Common myeloid progenitor, CD34-positive (primary cell): Measurements from ENCODE around the gene MELTF.
A peak's percentile ranks its signal among the peaks of the same experiment; 100 is the strongest.

ENCODE experiments used
- CTCF ChIA-PET: fragments of 350-600 bp; sonication (Branson Sonifier 250); formaldehyde crosslinking; loops from one replicate; lab custom pipeline; 2021; ENCODE audit warnings: antibody characterized with exemption; lab: Charles Lee
- POLR2A ChIA-PET: fragments of 350-600 bp; sonication (Branson Sonifier 250); formaldehyde crosslinking; loops from one replicate; lab custom pipeline; 2021; ENCODE audit warnings: antibody characterized with exemption; lab: Charles Lee
- DNase-seq, 3 donors: peaks; one replicate each; pipeline versions ENCODE4 v3.0.0 to v3.0.0-alpha.2; 2013
- H3K27ac ChIP-seq, 2 experiments: 1 replicate in 1 of 2; 2 replicates in 1 of 2; pipeline ENCODE4 v1.7.0; 2013; ENCODE audit warnings: inconsistent platforms in 2 of 2, low read length in 2 of 2, mild to moderate bottlenecking in 2 of 2, low read depth in 1 of 2, moderate library complexity in 1 of 2; ENCODE audit not compliant: severe bottlenecking in 2 of 2, insufficient read depth in 1 of 2, poor library complexity in 1 of 2
- H3K27me3 ChIP-seq, 5 experiments: replicated peaks in 2 of 5; 1 replicate in 3 of 5; 2 replicates in 2 of 5; pipeline versions ENCODE4 v1.6.1 to v1.7.0; 2013; ENCODE audit warnings: low read length in 4 of 5, mild to moderate bottlenecking in 2 of 5, moderate library complexity in 2 of 5, inconsistent platforms in 1 of 5; ENCODE audit not compliant: insufficient read depth in 5 of 5, control insufficient read depth in 4 of 5
- H3K36me3 ChIP-seq, 4 experiments: 1 replicate in 2 of 4; 2 replicates in 2 of 4; pipeline versions ENCODE4 v1.6.1 to v1.7.0; 2013; ENCODE audit warnings: low read length in 3 of 4, control low read depth in 1 of 4, mild to moderate bottlenecking in 1 of 4; ENCODE audit not compliant: control insufficient read depth in 4 of 4, insufficient read depth in 4 of 4
- H3K4me1 ChIP-seq, 4 experiments: 1 replicate in 3 of 4; 2 replicates in 1 of 4; pipeline versions ENCODE4 v1.6.1 to v1.7.1; 2013; ENCODE audit warnings: low read length in 3 of 4, mild to moderate bottlenecking in 3 of 4, control low read depth in 1 of 4, inconsistent platforms in 1 of 4, moderate library complexity in 1 of 4; ENCODE audit not compliant: control insufficient read depth in 4 of 4, insufficient read depth in 4 of 4; ENCODE audit errors: control extremely low read depth in 1 of 4
- H3K4me3 ChIP-seq, 7 experiments: 1 replicate in 4 of 7; 2 replicates in 3 of 7; pipeline versions ENCODE4 v1.5.1 to v1.7.0; 2013; ENCODE audit warnings: mild to moderate bottlenecking in 7 of 7, low read length in 6 of 7, moderate library complexity in 6 of 7, inconsistent platforms in 2 of 7, low read depth in 2 of 7, control low read depth in 1 of 7; ENCODE audit not compliant: insufficient read depth in 4 of 7, control insufficient read depth in 1 of 7; ENCODE audit errors: extremely low read depth in 1 of 7
- H3K9me3 ChIP-seq, 5 experiments: 1 replicate in 4 of 5; 2 replicates in 1 of 5; pipeline versions ENCODE4 v1.6.1 to v1.7.1; 2013; ENCODE audit warnings: low read length in 4 of 5, mild to moderate bottlenecking in 2 of 5, inconsistent platforms in 1 of 5, low read depth in 1 of 5, moderate library complexity in 1 of 5; ENCODE audit not compliant: control insufficient read depth in 4 of 5, insufficient read depth in 2 of 5; ENCODE audit errors: control extremely low read depth in 1 of 5
- WGBS: methylation state at CpG from one replicate; pipeline ENCODE4 v1.1.5; 2013; ENCODE audit not compliant: insufficient coverage; 5-methylcytosine and 5-hydroxymethylcytosine counted together

MELTF gene

DNA sequence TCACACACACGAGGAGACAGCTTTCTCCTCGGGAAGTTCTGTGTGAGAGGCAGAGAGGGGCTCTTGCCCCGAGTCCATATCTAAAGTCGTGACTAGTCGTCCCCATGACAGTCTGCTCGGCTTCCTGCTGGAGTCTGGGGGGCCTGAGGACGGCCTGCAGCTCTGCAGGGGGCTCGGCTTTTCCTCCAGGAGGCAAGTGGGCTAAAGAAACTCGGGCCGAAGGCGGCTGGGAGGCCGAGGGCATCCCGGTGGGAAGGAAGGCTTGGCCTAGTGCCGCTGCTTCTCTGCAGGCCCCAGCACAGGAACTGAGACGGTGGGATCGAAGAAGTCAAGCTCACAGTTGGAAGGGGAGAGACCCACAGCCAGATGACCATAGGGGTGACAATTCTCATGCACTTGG is 35.6 kb downstream of the MELTF start:
- Histone ChIP-seq H3K9me3 (peaks cover 0 to 5% (median 0%) of the 10 kb centered on the region in 5 experiments), H3K27ac (no peak overlapping the region), H3K36me3 (no peaks in the 10 kb centered on the region), H3K27me3 (no peaks in the 10 kb centered on the region), H3K4me1 (no peaks in the 10 kb centered on the region), H3K4me3 (no peak overlapping the region)
- WGBS = 91% methylated on average over 16 of the region's 16 CpGs
- no peak for DNase-seq
- ChIA-PET CTCF (interaction anchor here (1.2 kb wide), 1 partner anchor 13 kb away, joined by 3 read pairs; no protein-coding TSS in a partner anchor), POLR2A (no interaction called here)

DNA sequence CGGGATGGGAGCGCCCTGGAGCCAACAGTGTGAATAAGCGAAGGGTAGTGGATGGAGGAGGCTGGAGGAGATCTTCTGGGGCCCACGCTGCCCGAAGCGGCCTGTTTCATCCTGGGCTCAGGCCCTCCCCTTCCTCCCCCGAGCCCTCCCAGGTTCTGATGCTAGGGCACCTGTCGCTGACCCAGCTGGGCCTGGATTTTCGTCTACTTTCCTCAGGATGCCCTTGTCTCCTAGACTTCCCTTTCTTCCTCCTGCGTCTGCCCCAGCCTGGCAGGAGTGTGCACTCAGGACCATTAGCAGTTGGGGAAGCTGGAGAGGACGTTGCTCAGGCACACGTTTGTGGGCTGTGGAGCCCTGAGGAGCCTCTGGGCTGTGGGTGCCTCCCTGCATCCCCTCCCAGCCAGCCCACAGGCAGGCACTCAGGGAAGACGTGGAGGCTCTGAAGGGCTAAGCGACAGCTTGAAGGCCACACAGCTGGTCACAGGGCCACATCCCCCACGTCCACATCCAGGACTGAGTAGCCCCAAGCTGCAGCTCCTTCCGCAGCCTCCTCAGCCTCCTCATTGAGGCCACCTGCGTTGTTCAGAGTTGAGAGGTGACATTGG is 37.1 kb downstream of the MELTF start:
- CTCF ChIA-PET = interaction anchor here (1.2 to 1.8 kb wide), 4 partner anchors 9 to 16 kb away, joined by 3 to 9 read pairs (median 4); no protein-coding TSS in a partner anchor

GRCh38 chr3:196991581-196992460 is 37.8 kb downstream of the MELTF start:
- 98% methylated on average over 20 of the region's 28 CpGs for WGBS
- ChIA-PET CTCF (interaction anchor here (1.2 to 1.8 kb wide), 3 partner anchors 10 to 15 kb away, joined by 4 to 9 read pairs (median 5); no protein-coding TSS in a partner anchor), POLR2A (no interaction called here)
- Histone ChIP-seq H3K27ac (no peak overlapping the region), H3K36me3 (no peaks in the 10 kb centered on the region), H3K9me3 (no peaks in the 10 kb centered on the region), H3K4me1 (no peaks in the 10 kb centered on the region), H3K27me3 (no peaks in the 10 kb centered on the region), H3K4me3 (no peak overlapping the region)
- no peak for DNase-seq

More for the DNA sequence above, 37.1 kb downstream of the MELTF start:
- POLR2A ChIA-PET = no interaction called here
- no peak for DNase-seq
- H3K27ac ChIP-seq = no peak overlapping the region
- no peaks in the 10 kb centered on the region for H3K4me1 ChIP-seq
- H3K4me3 ChIP-seq = no peak overlapping the region
- H3K27me3 ChIP-seq = no peaks in the 10 kb centered on the region
- 96% methylated on average over 13 of the region's 17 CpGs for WGBS
- H3K36me3 ChIP-seq = no peaks in the 10 kb centered on the region
- no peaks in the 10 kb centered on the region for H3K9me3 ChIP-seq

DNA sequence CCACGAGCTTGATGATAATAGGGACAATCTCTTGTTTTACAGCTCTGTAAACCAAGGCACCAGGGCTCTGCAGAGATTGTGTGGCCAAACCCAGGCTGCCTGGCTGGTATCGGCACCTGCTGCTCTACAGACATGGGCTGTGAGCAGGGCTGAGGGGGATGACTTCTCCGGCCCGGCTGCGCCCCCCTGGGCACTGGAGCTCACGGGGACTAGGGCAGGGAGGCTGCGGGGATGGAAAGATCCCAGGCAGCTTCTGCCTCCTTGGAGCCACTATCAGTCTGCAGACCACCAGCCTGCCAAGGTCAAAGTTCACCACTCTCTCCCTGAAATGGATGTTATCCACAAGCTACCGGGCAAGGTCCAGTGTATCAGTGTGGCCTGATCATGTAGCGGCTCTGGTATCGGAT is 39.0 kb downstream of the MELTF start:
- Histone ChIP-seq H3K27me3 (no peaks in the 10 kb centered on the region), H3K9me3 (no peaks in the 10 kb centered on the region), H3K4me1 (no peaks in the 10 kb centered on the region), H3K27ac (no peak overlapping the region), H3K4me3 (no peak overlapping the region), H3K36me3 (no peaks in the 10 kb centered on the region)
- ChIA-PET POLR2A (no interaction called here), CTCF (interaction anchor here (0.6 to 1.4 kb wide), 3 partner anchors 13 to 181 kb away, joined by 3 to 4 read pairs (median 3); no protein-coding TSS in a partner anchor)
- no peak for DNase-seq
- 100% methylated on average over 10 of the region's 10 CpGs for WGBS

DNA sequence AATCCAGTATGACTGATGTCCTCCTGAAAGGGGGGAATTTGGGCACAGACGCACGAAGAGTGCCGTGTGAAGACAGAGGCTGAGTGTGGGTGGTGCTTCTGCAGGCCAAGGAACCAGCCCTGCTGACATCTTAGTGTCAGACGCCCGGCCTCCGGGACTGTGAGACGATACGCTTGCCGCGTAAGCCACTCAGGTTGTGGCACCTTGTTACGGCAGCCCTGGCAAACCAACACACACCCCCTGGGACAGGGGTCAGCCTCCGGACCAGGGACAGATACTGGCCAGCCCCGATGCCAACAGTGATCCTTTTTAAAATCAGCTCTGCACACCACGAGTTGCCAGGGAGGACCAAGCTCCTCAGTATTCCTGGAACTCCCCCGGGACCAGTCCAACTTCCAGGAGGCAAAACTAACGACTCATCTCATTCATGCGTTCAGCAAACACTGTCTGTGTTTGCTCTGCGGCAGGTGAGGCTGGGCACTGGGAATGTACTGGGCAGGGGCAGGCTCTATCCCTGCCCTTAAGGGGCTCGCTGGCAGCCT is 39.8 kb downstream of the MELTF start:
- H3K4me1 ChIP-seq = no peaks in the 10 kb centered on the region
- WGBS = 98% methylated on average over 17 of the region's 19 CpGs
- ChIA-PET CTCF (interaction anchor here (1.4 kb wide), 1 partner anchor 181 kb away, joined by 3 read pairs; no protein-coding TSS in a partner anchor), POLR2A (no interaction called here)
- no peak overlapping the region for H3K27ac ChIP-seq
- H3K4me3 ChIP-seq = no peak overlapping the region
- H3K9me3 ChIP-seq = no peaks in the 10 kb centered on the region
- H3K36me3 ChIP-seq = no peaks in the 10 kb centered on the region
- H3K27me3 ChIP-seq = no peaks in the 10 kb centered on the region
- DNase-seq = no peak

- Histone ChIP-seq H3K9me3 (peaks cover 0 to 6% (median under 1%) of the 10 kb centered on the region in 5 experiments), H3K36me3 (no peaks in the 10 kb centered on the region), H3K27ac (peak overlapping the region in 1 of 2 experiments; percentile 11), H3K4me3 (no peak overlapping the region), H3K27me3 (no peaks in the 10 kb centered on the region), H3K4me1 (no peaks in the 10 kb centered on the region)
- 88% methylated on average over 12 of the region's 12 CpGs for WGBS
- POLR2A ChIA-PET = interaction anchor here (1.0 kb wide), 1 partner anchor 10 kb away, joined by 3 read pairs; no protein-coding TSS in a partner anchor
- CTCF ChIA-PET = no interaction called here
- peak in 1 of 3 donors; percentile 17 for DNase-seq
Observed at GRCh38 chr3:196988241-196989029, 41.2 kb downstream of the MELTF start.
